Hepatocyte (in vitro differentiated cells): ENCODE results near the gene PTPRQ. TPM values are rescaled to one million over a fixed set of nuclear protein-coding genes. Genes with fewer than 3 reads are reported as not detected.

Experiments used
- DNase-seq: peaks from one replicate; pipeline ENCODE4 v3.0.0-alpha.2; 2016; ENCODE audit warnings: low spot score
- H2AFZ ChIP-seq: fragments of 200-600 bp; sonication (generic); 2 replicates; pipeline ENCODE4 v1.6.0; 2016; ENCODE audit warnings: antibody characterized with exemption, mild to moderate bottlenecking
- H3K27ac ChIP-seq: fragments of 200-600 bp; sonication (generic); 2 replicates; pipeline ENCODE4 v1.5.1; 2016; ENCODE audit warnings: mild to moderate bottlenecking
- H3K27me3 ChIP-seq: fragments of 200-600 bp; sonication (generic); 2 replicates; pipeline ENCODE4 v1.6.1; 2016
- H3K36me3 ChIP-seq: fragments of 200-600 bp; sonication (generic); replicated peaks from 2 replicates; pipeline ENCODE4 v1.5.1; 2016; ENCODE audit warnings: low read depth; ENCODE audit not compliant: insufficient read depth
- H3K4me1 ChIP-seq: fragments of 200-600 bp; sonication (generic); 2 replicates; pipeline ENCODE4 v1.5.1; 2016; ENCODE audit warnings: mild to moderate bottlenecking, moderate library complexity; ENCODE audit not compliant: insufficient read depth
- H3K4me2 ChIP-seq: fragments of 200-600 bp; sonication (generic); 2 replicates; pipeline ENCODE4 v1.6.0; 2016
- H3K4me3 ChIP-seq: fragments of 200-600 bp; sonication (generic); 2 replicates; pipeline ENCODE4 v1.5.1; 2016; ENCODE audit warnings: mild to moderate bottlenecking
- H3K79me2 ChIP-seq: fragments of 200-600 bp; sonication (generic); 2 replicates; pipeline ENCODE4 v1.6.0; 2017; ENCODE audit warnings: mild to moderate bottlenecking
- H3K9me2 ChIP-seq: fragments of 200-600 bp; sonication (generic); replicated peaks from 2 replicates; pipeline ENCODE4 v1.6.0; 2017; ENCODE audit warnings: mild to moderate bottlenecking; ENCODE audit not compliant: insufficient read depth
- H3K9me3 ChIP-seq: fragments of 200-600 bp; sonication (generic); 2 replicates; pipeline ENCODE4 v1.5.1; 2016; ENCODE audit warnings: low read depth, mild to moderate bottlenecking
- H4K20me1 ChIP-seq: fragments of 200-600 bp; sonication (generic); 2 replicates; pipeline ENCODE4 v1.6.0; 2016; ENCODE audit warnings: mild to moderate bottlenecking; ENCODE audit not compliant: insufficient read depth, poor library complexity, severe bottlenecking
- CTCF ChIP-seq: fragments of 200-600 bp; sonication (generic); IDR thresholded peaks from 2 replicates; pipeline ENCODE4 v1.5.1; 2016; ENCODE audit warnings: antibody characterized with exemption, mild to moderate bottlenecking; ENCODE audit not compliant: poor library complexity
- EZH2 ChIP-seq: fragments of 200-600 bp; sonication (generic); IDR thresholded peaks from 2 replicates; pipeline ENCODE4 v1.6.1; 2016; ENCODE audit warnings: antibody characterized with exemption, mild to moderate bottlenecking, borderline replicate concordance
- EZH2phosphoT487 ChIP-seq: fragments of 200-600 bp; sonication (generic); IDR thresholded peaks from one replicate; pipeline ENCODE4 v1.6.1; 2018; ENCODE audit warnings: antibody characterized with exemption, mild to moderate bottlenecking, low read depth, moderate library complexity; ENCODE audit not compliant: unreplicated experiment, severe bottlenecking
- WGBS: methylation state at CpG from one replicate; pipeline ENCODE4 v1.1.6; 2016; ENCODE audit warnings: low lambda C conversion rate; ENCODE audit errors: missing lambda C conversion rate; 5-methylcytosine and 5-hydroxymethylcytosine counted together
- polyA plus RNA-seq: library from polyadenylated mRNA; unstranded; fragments of >200 nt; fragmentation: Nextera tagmentation; extraction: Ambion mirVana; gene quantifications from 2 replicates; pipeline ENCODE4 v1.2.1, GENCODE V29; 2016
- total RNA-seq: library from RNA; depleted of rRNA; stranded (reverse); fragments of >200 nt; gene quantifications from 2 replicates; pipeline ENCODE4 v1.2.3, GENCODE V29; 2014

The PTPRQ gene
- total and polyA plus RNA-seq, 2 experiments from 2014 or later, result 0.03 TPM; not detected in 1

- no peak for DNase-seq
- Histone ChIP-seq H3K4me3 (no peak overlapping the region), H3K4me1 (no peaks in the 10 kb centered on the region), H3K27me3 (no peaks in the 10 kb centered on the region), H3K79me2 (no peaks in the 10 kb centered on the region), H3K36me3 (no peaks in the 10 kb centered on the region), H3K27ac (no peak overlapping the region), H3K9me2 (no peaks in the 10 kb centered on the region), H2AFZ (no peak overlapping the region), H3K9me3 (no peaks in the 10 kb centered on the region), H4K20me1 (no peaks in the 10 kb centered on the region), H3K4me2 (no peak overlapping the region)
- no peak for TF ChIP-seq CTCF
- no peak for TF ChIP-seq EZH2
- TF ChIP-seq EZH2phosphoT487, result no peak
- 100% methylated on average over 1 of the region's 1 CpG for WGBS
Measured at GRCh38 chr12:80622271-80622670, 178.2 kb downstream of the PTPRQ start.

- Histone ChIP-seq H4K20me1 (no peaks in the 10 kb centered on the region), H3K9me3 (no peaks in the 10 kb centered on the region), H3K79me2 (no peaks in the 10 kb centered on the region), H3K4me2 (no peak overlapping the region), H3K9me2 (no peaks in the 10 kb centered on the region), H3K4me3 (no peak overlapping the region), H3K27ac (no peak overlapping the region), H3K27me3 (no peaks in the 10 kb centered on the region), H3K4me1 (no peaks in the 10 kb centered on the region), H3K36me3 (no peaks in the 10 kb centered on the region), H2AFZ (no peak overlapping the region)
- TF ChIP-seq CTCF, result no peak
- TF ChIP-seq EZH2, result no peak
- no peak for TF ChIP-seq EZH2phosphoT487
- DNase-seq, result no peak
- 71% methylated on average over 1 of the region's 1 CpG for WGBS
Measured at GRCh38 chr12:80625051-80625450, 181.0 kb downstream of the PTPRQ start.

- Histone ChIP-seq H2AFZ (no peak overlapping the region), H3K36me3 (no peaks in the 10 kb centered on the region), H3K9me2 (no peaks in the 10 kb centered on the region), H4K20me1 (no peaks in the 10 kb centered on the region), H3K79me2 (no peaks in the 10 kb centered on the region), H3K9me3 (no peaks in the 10 kb centered on the region), H3K4me2 (no peak overlapping the region), H3K4me1 (no peaks in the 10 kb centered on the region), H3K27me3 (no peaks in the 10 kb centered on the region), H3K4me3 (no peak overlapping the region), H3K27ac (no peak overlapping the region)
- WGBS, result 54% methylated on average over 3 of the region's 3 CpGs
- TF ChIP-seq EZH2 (no peak), EZH2phosphoT487 (no peak), CTCF (no peak)
- no peak for DNase-seq
Measured at GRCh38 chr12:80625901-80626300, 181.9 kb downstream of the PTPRQ start.

GRCh38 chr12:80627782-80628181 lies 183.7 kb downstream of the PTPRQ start:
- H3K36me3 ChIP-seq, result no peaks in the 10 kb centered on the region
- H3K9me3 ChIP-seq, result no peaks in the 10 kb centered on the region
- no peaks in the 10 kb centered on the region for H3K27me3 ChIP-seq
- H2AFZ ChIP-seq, result no peak overlapping the region
- H3K4me3 ChIP-seq, result no peak overlapping the region
- H4K20me1 ChIP-seq, result no peaks in the 10 kb centered on the region
- no peaks in the 10 kb centered on the region for H3K9me2 ChIP-seq
- H3K79me2 ChIP-seq, result no peaks in the 10 kb centered on the region
- no peak for DNase-seq
- H3K4me2 ChIP-seq, result no peak overlapping the region
- peak overlapping the region; percentile 18 for H3K27ac ChIP-seq
- H3K4me1 ChIP-seq, result no peaks in the 10 kb centered on the region
- TF ChIP-seq CTCF, result no peak
- no peak for TF ChIP-seq EZH2phosphoT487
- TF ChIP-seq EZH2, result no peak
